OCI-M2 (cell line): ENCODE results near the gene RNU7-1.

ENCODE experiments used
- DNase-seq: peaks from one replicate; lab custom pipeline; 2025; ENCODE audit not compliant: unreplicated experiment; lab: John Stamatoyannopoulos, UW

Gene RNU7-1

DNA sequence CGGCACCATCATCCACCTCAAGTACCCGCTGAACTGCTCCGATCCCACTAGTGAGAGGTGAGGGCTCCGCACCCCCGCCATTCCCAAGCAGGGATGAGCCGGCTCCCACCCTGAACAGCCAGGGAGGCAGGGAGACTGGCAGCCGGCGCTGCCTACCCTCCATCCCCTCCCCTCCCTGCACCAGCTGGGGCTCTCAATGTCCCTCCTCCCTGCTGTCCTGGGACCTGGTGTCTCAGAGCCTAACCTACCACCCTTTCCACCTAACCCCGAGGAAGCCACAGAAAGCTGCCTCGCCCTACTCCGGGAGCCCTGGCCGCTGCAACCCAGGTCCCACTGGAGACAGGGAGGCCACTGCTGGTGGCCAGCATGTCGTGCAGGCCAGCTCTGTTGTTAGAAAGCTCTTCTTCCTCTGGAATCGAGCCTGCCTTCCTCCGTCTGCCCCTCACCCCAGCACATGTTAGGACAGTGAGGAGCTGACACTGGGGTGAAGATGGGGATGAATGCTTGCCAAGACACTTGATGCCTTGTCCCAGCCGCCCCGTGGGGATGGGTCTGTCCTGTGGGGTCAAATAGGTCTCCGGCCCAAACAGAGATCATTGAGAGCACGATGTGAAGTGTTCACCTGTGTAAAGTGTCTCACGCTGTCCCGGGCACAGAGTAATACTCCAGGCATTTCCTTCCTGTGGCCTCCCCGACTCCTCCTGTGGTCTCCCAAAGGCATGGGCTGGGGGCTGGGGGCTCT lies 8.7 kb downstream of the RNU7-1 start:
- no peak for DNase-seq

DNA sequence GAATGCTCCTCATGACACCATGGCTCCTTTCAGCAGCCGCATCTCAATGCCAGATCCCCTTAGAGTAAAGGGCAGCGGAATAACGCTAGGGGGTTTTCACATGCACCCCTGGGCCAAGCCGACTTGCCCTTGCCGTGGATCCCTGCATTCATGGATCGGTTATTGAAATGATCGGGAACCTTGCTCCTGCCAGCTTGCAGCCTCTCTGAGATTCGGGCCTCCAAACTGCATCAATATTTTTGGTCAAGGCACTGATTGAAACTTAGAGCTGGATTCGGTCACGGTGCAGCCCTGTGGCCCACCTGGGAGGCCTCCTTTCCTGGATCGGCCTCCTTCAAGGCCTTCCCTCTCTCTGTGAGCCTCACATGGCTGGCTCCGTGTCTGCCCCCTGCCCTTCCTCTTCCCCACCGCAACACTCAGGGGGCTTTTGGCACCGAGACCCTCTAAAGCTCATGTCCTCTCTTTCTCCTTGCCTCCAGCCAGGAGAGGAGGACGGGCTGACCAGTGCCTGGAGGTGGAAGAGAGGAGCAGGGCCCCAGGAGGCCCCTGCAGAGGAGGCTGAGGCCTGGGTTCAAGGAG lies 9.3 kb downstream of the RNU7-1 start:
- no peak for DNase-seq

DNA sequence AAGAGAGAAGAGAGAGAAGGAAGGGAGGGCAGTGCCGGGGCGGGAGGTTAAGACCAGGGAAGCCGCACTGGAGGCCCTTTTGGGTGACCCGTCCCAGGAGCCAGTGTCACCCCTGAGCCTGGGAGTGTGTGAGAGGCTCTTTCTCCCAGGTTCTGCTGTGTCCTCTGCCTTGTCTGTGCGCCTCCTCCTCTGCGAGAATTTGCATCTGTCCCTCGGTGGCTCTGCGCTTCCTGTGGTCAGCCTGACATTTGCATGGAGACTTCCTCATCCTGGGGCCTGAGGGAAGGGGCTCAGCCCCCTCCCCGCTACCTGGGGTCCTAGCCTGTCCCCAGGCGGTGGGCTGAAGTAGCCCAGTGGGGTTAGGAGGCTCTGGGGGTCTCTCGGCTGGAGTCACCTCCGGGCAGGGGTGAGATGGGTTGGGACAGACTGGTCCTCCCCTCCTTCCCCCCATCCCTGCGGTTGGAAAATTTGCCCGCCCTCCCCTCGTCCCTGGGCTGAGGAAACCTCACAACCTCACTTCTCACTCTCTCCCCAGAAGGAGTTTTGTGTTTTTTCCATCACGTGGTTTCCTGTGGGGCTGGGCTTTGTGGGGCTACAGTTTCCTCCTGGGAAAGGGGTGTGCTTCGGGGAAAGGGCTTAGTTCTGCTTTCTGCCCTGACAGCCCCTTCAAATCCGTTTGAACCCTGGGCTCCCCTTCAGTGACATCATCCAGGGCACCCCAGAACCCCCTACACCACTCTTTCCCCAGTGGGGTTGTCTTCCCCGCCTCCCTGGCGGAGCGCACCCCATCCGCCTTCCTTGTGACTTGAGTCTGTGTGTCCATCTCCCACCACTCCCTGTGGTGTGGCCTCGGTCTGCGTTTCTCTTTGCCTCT lies 10.1 kb downstream of the RNU7-1 start:
- DNase-seq, result peak; percentile 52

DNA sequence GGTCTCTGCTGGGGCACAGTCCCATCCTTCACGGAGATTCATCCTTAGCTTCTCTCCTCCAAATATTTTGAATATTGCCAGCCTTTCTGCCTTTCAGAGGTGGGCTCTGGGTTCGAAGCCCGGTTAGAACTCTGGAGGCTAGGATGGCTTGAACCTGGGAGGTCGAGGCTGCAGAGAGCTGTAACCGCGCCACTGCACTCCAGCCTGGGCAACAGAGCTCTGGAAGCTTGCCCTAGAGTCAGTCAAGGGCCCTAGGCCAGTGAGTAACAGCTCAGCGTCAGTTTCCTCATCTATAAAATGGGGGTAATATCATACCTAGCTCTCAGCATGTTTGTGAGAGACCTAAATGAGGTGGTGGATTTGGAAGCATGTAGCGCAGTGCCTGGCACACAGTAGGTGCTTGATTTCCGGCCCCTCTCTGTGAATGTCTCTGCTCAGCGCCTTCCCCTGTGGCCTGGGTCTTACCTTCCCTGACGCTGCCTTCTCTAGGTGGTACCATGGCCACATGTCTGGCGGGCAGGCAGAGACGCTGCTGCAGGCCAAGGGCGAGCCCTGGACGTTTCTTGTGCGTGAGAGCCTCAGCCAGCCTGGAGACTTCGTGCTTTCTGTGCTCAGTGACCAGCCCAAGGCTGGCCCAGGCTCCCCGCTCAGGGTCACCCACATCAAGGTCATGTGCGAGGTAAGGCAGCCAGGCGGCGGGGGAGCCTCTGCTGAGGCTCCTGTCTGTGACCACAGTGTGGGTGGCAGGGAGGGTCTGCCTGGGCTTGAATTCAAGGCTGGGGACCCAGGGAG lies 10.9 kb downstream of the RNU7-1 start:
- no peak for DNase-seq

DNA sequence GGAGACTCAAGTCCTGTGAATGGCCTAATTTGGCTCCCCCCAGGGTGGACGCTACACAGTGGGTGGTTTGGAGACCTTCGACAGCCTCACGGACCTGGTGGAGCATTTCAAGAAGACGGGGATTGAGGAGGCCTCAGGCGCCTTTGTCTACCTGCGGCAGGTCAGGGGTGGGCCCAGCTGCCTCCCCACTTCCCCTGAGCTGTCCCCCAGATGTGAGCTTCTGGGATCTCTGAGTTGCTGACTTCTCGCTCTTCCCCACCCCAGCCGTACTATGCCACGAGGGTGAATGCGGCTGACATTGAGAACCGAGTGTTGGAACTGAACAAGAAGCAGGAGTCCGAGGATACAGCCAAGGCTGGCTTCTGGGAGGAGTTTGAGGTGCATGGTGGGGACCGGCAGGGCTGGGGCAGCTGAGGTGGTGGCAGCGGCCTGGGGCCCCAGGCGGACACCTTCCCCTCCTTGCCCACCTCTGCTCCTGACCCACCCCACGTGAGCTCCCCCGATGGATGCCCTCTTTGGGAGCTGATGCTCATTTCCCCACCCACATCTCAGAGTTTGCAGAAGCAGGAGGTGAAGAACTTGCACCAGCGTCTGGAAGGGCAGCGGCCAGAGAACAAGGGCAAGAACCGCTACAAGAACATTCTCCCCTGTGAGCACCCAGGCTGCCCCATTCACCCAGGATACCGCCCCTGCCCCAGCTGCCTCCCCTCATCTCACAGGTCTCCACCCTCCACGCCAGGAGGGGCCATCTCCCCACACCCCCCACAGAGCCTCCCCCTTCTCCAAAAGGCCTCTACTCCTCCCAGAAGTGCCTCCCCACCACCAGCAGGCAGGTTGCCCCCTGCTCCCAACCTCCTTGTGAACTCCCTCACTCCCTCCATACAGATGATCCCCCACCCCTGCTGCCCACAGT lies 11.7 kb downstream of the RNU7-1 start:
- no peak for DNase-seq

DNA sequence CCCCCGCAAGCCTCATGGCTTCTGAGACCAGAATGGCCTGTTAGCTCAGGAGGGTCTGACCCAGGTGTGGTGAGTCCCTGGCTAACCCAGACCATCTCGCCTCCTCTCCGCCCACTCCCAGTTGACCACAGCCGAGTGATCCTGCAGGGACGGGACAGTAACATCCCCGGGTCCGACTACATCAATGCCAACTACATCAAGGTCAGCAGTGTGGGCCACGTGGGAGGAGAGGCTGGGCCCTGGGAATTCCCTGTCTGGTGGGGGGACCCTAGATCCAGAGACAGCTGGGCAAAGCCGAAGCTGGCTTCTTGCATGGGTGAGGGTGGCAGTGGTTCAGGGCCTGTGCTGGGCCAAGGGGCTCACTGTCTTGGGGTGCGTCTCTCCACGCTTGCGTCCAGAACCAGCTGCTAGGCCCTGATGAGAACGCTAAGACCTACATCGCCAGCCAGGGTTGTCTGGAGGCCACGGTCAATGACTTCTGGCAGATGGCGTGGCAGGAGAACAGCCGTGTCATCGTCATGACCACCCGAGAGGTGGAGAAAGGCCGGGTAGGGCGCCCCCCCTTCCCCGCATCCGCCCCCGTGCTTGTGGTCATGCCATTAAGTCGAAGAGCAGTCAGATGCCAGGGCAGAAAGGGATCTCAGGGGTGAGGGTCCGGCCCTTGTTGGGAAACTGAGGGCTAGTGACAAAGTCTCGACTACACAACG lies 12.6 kb downstream of the RNU7-1 start:
- DNase-seq, result no peak

DNA sequence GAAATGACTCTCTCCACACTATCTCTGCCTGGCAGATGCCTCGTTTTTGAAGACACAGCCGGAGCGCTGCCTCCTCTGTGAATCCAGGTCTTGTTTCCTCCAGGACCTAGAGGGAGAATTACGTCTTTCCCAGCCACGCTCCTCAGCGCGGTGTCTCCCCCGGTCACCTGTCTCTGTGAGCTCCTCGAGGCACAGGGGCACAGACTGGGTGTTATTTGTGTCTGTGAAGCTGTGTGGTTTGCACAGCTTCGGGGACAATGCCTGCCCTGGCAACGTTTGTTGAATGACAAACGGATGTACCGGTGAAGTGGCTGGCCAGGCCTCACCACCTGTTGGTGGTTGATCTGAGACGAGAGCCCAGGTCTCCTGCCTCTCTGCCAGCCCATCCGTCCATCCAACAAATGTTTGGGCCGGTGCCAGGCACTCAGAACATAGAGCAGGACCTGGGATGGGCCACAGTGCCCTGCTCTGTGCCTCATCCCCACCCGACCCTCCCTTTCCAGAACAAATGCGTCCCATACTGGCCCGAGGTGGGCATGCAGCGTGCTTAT lies 13.6 kb downstream of the RNU7-1 start:
- no peak for DNase-seq

DNA sequence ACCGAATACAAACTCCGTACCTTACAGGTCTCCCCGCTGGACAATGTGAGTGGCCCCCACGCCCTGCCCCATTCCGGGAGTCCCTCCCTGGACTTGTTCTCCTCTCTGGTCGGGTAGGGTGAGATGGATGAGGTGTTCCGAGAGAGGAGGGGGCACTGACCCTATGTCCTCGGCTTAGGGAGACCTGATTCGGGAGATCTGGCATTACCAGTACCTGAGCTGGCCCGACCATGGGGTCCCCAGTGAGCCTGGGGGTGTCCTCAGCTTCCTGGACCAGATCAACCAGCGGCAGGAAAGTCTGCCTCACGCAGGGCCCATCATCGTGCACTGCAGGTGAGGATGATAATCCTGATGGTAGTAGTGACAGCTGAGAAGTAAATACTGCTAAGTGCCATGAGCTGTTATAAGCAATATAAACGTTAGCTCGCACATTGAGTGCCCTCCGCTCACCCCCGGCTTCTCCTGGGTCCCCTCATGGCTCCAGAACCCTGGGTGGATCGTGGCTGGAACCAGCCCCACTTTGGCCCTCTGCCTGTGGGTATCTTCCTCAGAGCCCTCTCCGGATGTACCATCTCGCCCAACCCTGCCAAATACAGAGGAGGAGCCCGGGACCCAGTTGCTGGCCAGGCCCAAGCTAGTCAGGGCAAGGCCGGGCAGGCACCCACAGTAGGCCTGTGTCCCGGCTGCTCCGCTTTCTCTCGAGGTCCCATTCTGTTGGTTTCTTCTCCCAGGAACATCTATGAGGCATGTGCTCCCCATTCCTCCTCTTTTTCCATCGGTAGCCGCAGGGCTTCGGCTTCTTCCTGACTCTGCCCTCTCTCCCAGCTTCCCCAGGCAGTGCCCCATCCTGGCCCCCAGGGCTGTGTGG lies 14.4 kb downstream of the RNU7-1 start:
- no peak for DNase-seq

DNA sequence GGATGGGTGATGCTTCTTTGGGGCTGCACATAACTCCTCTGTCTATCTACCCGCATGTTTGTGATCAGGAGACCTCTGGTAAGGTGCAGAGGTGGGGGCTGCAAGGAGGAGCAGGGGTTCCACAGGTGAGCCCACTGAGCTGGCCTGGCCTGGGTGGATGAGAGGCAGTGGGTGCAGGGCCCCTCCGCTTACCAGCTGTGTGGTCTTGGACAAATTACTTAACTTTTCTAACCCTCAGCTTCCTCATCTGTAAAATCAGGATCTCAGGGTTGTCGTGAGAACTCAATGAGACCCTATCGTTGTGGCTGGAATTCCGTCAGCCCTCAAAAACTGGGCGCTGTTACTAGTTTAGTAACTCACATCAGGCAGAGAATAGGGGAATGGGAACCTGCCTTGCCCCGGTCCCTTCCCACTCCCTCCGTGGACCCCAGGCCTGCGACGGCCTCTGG lies 15.0 kb downstream of the RNU7-1 start:
- no peak for DNase-seq

DNA sequence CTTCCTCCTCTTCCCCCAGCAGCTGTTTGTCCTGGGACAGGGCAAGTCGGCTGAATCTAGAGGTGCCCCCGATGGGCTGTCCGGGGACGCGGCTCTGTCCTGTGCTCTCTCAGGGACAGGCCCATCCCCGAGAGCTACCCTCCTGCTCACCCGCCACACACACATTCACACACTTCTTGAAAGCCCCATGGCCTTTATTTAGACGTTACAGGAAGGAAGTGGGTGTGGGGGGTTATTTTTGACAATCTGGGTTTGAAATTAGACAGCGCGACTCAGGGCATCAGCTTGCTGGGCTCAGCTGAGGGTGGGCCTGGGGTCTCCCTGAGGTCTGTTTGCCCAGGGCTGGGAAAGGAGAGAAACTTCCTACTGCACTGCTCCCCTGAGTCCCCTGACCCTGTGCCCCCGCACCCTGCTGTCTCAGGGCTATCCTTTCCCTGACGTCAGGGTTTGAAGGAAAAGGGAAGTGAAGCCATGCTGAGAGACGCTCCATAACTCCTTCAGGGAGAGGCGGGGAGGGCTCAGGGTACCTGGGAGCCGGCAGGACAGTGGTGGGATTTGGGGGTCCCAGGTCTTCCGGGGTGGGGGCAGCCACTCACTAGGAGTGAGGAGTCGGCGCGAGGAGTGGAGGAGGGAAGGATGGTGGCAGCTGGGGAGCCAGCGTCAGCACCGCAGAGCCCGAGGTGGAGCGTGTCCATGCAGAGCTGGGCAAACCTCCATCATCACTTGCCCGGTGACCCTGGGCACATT lies 15.6 kb downstream of the RNU7-1 start:
- no peak for DNase-seq

DNA sequence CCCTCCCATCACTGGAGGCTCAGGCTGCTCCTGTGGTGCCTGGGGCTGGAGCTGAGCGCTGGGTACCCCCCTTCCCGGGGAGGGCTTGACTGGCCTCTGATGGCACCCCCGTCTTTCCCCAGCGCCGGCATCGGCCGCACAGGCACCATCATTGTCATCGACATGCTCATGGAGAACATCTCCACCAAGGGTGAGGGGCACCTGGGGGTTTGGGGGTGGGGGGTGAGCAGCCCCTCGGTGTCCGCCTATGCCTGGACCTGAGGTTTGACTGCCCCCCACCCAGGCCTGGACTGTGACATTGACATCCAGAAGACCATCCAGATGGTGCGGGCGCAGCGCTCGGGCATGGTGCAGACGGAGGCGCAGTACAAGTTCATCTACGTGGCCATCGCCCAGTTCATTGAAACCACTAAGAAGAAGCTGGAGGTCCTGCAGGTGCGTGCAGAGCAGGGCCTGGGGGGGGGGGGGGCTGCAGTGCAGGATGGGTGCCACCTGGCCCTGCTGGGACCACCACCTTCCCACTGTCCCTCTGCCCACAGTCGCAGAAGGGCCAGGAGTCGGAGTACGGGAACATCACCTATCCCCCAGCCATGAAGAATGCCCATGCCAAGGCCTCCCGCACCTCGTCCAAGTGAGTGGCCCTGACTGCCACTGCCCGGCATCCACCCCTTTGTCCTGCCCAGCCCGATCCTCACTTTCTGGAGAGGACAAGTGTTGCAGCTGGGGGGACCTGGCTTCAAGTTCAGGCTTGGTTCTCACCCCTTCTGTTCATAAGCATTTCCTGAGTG lies 16.4 kb downstream of the RNU7-1 start:
- DNase-seq, result no peak

DNA sequence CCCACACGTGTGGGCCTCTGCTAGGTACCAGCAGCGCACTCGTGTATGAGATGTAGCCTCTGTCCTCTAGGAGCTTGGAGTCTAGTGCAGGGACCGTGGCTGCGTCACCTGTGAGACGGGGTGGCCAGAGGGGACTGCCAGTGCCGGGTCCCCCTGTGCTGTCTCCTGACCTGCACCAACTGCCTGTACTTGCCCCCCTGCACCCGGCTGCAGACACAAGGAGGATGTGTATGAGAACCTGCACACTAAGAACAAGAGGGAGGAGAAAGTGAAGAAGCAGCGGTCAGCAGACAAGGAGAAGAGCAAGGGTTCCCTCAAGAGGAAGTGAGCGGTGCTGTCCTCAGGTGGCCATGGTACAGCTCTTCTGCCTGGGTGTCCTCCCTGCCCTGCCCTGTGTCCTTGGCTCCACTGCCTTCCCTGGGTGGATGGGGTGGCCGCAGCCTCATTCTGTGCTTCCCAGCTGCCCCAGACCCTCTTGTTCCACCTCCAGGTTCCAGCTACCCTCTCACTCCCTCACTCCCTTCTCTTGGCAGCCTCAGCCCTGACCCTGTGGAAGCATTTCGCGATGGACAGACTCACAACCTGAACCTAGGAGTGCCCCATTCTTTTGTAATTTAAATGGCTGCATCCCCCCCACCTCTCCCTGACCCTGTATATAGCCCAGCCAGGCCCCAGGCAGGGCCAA lies 17.1 kb downstream of the RNU7-1 start:
- DNase-seq, result no peak

DNA sequence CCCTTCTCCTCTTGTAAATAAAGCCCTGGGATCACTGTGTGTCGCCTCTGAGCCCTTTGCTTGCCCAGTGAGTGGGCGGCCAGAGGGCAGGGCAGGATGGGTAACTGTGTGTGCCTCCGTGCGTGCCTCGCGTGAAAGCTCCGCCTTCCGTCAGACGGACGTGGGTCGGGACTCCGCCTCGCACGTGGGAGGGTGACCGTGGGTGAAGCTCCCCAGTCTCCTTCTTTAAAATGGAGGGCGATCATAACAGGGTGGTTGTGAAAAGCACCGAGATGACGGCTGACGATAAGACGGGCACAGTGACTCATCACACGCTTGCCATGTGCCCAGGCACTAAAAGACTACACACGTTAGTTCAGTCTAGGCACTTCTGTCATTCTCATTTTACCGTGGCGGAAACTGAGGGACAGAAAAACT lies 17.7 kb downstream of the RNU7-1 start:
- DNase-seq, result no peak

DNA sequence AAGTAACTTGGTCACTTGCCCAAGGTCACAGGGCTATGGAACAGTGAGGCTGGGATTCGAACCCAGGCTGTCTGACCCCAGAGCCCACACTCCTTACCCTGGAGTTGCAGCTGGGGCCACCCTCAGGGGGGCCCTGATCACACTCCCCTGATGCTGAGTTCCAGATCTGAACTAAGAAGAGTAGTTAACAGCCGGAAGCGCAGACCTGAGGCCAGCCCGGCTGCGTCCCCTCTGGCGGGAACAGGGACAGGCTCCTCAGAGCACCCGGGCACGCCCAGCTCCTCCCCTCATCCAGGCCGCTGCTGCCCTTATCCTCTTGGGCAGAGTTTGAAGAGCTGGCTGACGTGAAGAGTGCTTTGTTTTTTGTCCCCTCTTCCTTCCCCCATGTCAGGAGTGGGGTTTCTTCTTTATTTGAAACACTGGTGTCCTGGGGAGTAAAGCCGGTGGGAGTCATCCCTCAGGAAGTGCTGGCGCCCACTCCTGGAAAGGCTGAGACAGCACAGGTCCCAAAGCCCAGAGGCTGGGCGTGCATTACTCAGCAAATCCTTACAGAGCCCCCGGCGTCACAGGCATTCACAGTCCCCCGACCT lies 18.2 kb downstream of the RNU7-1 start:
- DNase-seq, result no peak

DNA sequence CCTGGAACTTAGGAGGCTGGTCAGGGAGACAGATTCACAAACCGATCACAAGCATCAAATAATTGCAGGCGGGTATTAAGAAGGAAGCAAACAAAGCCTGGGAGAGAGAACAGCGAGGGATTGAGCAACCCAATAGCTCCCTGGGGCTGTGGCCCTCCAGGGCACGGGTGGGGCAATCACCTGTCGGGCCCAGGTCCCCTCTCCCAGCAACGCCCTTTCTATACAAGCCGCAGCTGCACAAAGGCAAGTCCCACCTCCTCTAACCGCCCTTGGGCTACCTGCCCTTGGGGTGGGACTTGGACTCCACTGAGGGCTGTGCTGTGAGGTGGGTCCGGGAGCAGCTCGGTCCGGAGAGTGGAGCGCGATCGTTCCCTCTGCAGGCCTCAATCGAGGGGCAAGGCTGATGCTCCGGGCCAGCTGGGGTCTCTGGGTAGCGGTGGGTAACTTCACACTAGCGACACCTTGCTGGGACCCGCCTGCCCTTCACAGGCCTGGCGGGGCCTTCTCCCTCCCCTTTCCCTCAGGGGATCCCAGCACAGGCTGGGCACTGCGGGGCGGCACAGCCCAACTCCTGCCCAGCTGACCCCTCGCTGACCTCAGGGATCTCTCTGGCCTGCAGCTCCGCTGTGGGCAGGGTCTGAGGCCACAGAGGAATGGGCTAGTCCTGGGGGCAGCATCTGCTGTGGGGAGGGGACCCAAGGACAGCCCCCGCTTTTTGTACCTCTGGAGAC lies 18.8 kb downstream of the RNU7-1 start:
- DNase-seq, result no peak
